HG02763 (cell line): ENCODE results near the gene MUC13.
"Not testable (repeated sequence)": the region's sequence is repeated elsewhere in the genome, so short reads cannot be mapped to it uniquely, and the experiment has no call there.

Source experiments
- ATAC-seq: cut with Tn5 transposase; IDR thresholded peaks from one replicate; pipeline ENCODE4 v1.9.1; 2021; ENCODE audit warnings: mild to moderate bottlenecking, moderate library complexity; ENCODE audit not compliant: unreplicated experiment

MUC13 gene

DNA sequence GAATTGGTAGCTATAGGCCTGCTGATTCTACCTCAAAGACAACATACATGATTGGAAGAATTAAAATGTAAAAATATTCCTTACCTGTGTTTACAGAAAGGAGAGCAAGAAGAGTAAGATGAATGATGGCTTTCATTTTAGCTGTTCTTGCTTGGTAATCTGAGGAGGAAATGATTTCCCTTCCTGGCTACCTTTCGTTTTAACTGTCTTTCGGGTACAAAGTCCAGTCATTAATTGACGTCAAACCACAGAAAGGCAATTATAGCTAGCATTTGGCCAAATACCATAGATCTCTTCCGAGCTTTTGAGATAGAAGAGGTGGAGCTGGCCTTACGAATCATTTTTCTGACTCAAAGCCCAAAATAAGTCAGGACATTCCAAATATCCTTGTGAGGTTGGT is at the start of gene MUC13:
MUC13 (minus strand) TSS at position 175 of the 400 bp plus-strand sequence; CDS start at position 136, 39 bp downstream.
- ATAC-seq, result no peak

- ATAC-seq, result no peak
Measured at GRCh38 chr3:124982855-124983254, 48.3 kb upstream of the MUC13 start.

DNA sequence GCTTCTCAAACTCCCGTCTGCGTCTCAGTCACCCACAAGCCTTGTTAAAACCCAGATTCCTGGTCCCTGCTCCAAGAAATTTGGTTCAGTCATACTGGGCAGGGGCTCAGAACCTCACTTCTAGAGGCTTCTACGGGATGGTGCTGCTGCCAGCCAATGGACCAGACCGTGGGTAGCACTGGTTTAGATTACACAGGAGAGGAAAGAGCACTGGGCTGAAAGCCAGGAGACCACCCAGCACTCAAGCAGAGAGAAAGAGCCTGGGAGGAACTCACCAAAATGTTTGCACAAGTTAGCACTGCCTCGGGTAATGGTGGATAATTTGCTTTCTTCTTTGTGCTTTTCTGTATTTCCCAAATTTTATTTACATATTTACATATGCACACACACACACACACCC is 46.9 kb upstream of the MUC13 start:
- no peak for ATAC-seq

DNA sequence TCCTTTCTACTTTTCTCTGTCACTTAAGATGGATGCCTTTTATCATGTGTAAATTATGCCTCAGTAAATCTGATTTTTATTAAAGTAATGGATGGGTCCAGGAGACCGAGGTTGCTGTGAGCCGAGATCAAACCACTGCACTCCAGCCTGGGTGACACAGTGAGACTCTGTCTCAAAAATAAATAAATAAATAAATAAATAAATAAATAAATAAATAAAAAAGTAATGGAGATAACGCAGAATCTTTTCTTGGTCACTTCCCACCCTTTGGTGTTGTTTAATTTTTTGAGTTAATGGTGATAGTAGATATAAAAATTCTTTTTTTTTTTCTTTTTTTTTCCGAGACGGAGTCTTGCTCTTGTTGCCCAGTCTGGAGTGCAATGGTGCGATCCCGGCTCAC is 44.1 kb upstream of the MUC13 start:
- no peak for ATAC-seq

DNA sequence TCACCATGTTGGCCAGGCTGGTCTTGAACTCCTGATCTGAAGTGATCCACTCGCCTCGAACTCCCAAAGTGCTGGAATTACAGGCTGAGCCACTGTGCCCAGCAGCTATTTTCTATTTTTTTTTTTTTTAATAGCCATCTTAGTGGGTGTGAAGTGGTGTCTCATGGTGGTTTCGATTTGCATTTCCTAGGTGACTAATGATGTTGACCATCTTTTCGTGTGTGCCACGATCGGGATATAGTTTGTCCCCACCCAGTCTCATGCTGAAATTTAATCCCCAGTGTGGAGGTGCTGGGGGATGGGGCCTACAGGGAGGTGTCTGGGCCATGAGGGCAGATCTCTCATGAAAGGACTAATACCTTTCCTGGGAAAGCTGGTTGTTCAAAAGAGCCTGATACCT is 41.8 kb upstream of the MUC13 start:
- ATAC-seq, result no peak

DNA sequence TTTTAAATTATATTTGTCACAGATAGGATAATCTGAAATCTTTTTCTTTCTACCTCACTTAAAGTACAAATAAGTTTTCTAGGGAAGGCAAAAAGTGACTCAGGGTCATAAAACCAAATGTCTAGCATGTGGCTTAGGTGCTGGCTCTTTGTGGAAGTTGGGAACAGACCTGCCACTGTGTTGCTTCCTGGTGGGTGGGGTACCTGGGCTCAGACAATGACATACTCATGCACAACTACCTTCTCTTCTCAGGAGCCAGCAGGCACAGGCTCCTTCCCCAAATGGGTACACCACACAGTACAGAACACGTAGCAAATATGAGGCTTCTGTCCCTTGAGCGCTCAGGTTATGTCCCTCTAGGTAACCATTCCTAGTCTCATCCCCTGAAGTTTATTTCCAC is 40.1 kb upstream of the MUC13 start:
- ATAC-seq, result no peak

DNA sequence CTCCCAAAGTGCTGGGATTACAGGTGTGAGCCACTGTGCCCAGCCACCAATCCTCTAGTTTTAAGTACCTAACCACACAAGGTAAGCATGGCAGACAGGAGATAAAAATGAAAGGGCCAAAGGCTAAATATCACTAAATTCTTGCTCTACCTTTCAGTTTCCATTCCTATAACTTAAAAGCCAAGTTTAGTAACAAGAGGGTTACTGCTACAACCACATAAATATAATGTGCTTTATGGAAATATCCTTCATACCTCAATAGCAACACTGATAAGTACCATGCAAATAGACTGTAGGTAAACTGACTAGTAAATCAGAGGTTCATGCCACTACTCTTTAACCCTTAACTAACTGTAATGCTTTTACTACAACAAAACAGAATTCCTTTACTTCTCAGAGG is 38.7 kb upstream of the MUC13 start:
- no peak for ATAC-seq

DNA sequence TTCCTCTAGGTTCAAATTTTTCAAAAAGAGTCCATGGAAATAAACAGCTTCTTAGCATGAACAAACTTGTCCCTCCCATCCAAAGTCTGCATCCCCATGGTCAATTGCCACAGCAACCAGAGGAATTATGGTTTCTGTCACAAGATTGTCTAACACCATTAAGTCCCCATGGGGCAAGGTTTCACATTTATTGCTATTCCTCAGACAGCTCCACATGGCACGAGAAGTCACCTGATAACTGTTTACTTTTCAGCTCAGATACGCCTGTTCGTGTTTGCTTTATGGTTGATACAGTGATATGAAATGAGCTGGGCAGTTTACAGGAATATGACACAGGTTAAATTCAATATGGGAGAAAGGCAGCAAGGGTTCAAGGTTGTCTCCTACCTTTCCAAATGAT is 37.9 kb upstream of the MUC13 start:
- ATAC-seq, result no peak

GRCh38 chr3:124969963-124970722 is 35.6 kb upstream of the MUC13 start:
- ATAC-seq, result no peak

DNA sequence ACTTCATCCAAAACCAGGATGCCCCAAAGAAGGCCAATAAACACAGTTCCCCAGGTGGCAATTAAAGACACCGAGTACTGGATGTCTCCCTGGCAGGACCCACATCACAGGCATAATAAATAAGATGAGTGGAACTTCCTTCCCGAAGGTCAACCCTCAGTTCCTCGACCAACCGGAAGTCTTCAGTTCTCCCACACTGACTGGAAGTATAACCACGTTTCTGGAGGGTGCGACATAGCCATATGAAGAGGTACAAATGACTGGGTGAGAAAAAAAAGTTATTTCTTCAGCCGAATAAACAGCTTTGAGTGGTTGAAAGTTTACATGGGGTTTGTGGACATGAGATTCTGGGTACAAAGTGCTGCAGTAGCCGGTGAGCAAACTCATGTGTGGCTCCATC is 34.6 kb upstream of the MUC13 start:
- no peak for ATAC-seq

DNA sequence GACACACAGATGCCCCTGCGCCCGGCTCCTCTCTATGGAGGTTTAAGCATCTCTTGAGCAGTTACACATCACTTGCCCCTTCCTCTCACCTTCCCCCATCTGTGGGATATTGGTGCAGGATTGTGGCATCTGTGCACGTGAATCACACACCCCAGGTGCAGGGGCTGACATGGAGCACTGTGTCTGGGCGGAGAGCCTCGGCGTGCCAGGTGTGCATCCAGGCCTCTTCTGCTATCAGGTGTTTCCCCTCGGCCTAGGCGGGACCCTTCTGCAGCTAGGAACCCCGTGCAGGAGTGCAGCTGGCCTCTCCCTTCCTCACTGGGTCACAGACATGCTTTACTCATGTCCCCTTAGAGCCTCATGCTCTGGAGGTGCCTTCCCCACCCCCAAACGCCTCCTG is 33.4 kb upstream of the MUC13 start:
- no peak for ATAC-seq

DNA sequence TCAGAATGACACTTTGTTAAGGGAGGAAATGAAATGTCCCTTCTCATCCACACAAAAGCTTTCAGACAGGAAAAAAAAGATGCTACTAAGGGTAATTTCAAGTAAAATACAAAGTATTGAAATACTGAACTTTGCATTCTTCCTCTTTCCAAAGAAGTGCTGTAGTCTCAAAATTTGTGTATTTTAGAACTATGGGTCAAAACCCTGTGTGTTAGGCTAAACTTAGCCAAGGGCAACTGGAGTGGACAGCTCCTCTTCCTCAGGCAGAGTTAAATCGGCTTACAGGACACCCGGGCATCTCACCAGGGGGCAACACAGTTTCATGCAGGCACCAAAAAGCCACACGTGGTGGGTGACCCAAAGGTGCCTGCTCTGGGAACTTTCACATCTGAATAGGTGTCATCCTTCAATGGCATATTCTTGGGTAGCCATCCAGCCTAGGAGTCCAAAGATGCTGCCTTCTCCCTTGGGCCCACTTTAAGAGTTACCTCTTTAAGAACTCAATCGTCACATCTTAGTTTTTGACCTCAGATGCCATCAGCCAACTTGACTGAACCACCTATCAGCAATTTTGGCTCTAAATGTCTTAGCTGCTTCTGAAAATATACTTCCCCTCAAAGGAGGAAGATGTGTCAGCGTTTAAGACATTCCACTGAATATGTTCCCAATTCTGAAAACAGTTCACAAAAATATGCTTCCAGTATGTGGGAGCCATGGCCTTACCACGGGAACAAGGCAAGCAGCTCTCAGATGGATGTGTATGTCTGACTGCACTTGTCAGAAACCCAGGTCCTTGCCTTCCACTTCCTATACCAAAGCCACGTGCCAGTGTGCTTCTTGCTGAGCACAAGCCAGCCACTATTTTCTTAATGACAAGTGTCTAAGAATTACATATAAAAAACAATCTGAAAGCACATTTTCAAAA is 32.2 kb upstream of the MUC13 start:
- ATAC-seq, result no peak

GRCh38 chr3:124965413-124965812 is 30.9 kb upstream of the MUC13 start:
- ATAC-seq, result no peak

DNA sequence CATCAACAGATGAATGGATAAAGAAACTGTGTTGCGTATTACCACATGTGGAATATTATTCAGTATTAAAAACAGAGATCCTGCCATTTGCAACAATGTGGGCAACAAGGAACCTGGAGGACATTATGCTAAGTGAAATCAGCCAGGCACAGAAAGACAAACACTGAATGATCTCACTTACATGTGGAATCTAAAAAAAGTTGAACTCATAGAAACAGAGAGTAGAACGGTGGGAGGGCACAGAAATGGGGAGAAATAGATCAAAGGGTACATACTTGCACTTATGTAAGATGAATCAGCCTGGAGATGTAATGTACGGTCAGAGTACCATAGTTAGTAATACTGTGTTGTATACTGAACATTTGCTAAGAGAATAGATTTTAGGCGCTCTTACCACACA is 29.8 kb upstream of the MUC13 start:
- no peak for ATAC-seq

- no peak for ATAC-seq
Measured at GRCh38 chr3:124963755-124964154, 29.2 kb upstream of the MUC13 start.

- no peak for ATAC-seq
Measured at GRCh38 chr3:124962403-124962940, 27.9 kb upstream of the MUC13 start.

- ATAC-seq, result no peak
Measured at GRCh38 chr3:124960698-124961097, 26.1 kb upstream of the MUC13 start.

DNA sequence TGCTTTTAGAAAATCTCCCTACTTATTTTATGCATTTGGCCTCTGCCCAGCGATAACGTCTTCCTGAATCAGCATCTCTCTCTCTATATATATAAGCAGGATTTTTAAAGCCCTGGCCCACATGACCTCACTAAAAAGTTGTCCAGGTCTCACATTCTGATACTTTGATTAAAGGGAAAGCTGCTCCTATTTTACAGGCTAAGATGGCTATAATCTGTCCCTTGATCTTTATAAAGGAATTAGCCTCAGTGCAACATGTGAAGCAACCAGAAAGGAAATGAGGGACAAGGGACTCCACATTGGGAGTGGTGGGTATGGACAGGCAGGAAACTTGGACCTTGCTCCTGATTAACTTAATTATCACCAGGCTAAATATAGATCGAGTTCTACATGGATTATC is 25.6 kb upstream of the MUC13 start:
- no peak for ATAC-seq

DNA sequence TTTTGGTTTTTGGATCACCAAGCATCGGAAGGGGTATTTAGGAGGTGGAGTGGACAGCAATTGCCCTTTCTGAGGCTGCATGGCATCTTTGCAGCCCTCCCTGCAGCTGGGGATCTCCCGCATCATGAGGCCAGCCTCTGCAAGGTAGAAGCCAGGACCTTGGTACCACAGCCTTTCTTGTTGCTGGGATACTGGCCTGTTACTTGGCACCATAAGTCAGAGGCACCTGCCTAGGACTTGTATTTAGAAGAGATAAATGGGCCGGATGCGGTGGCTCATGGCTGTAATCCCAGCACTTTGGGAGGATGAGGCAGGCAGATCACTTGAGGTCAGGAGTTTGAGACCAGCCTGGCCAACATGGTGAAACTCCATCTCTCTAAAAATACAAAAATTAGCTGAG is 23.4 kb upstream of the MUC13 start:
- not testable (repeated sequence) for ATAC-seq

GRCh38 chr3:124952282-124952855 is 17.8 kb upstream of the MUC13 start:
- no peak for ATAC-seq

DNA sequence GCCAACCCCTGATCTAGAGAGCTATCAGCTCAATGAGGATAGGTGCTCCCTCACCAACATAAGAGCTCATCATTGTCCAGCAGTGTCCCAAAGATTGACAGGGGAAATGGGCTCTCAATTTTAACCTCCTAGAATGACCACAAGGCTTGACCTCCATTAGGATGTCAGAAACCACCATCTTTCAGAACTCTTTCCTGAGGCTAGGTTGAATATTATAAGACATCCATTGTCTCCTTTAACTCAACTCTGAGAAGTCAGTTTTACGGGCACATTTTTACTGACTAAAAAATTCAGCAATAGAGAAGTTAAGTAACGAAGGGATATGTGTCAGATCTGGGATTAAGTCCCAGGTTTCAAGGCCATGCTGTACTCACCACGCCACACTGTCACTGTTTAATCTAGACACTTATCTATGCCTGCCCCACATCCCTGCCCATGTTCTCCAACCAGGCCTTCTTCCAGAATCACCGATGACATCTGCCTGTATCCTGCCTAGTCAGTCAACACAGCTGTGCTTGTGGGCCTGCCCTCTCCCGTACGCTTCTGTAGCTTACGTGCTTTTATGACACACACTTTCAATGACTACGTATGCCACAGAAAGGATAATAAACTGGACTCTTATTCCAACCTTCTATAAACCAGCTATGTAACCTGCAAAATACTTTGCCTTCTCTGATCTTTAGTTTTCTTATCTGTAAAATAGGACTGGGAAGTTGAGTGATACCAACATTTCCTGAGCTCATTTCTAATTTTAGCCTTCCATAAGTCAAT is 17.1 kb upstream of the MUC13 start:
- ATAC-seq, result no peak
